HepG2 (cell line): ENCODE data around the gene FSD2. TPM values are rescaled to one million over a fixed set of nuclear protein-coding genes. Genes with fewer than 3 reads are reported as not detected.

Experiments used
- DZIP1 ChIP-seq: sonication (generic); formaldehyde crosslinking; IDR thresholded peaks from 2 replicates; pipeline ENCODE4 v1.5.0; 2020; ENCODE audit warnings: mild to moderate bottlenecking, missing genetic modification reagents
- KDM6A ChIP-seq: IDR thresholded peaks from 2 replicates; pipeline ENCODE4 v1.6.1; 2016; ENCODE audit warnings: low read depth
- MNT ChIP-seq: fragments of 450-650 bp; IDR thresholded peaks from 2 replicates; pipeline ENCODE4 v1.6.1; 2016
- POLR2AphosphoS5 ChIP-seq: IDR thresholded peaks from 2 replicates; pipeline ENCODE4 v1.6.1; 2012; ENCODE audit warnings: low read depth, low read length
- SIN3A ChIP-seq: IDR thresholded peaks from 2 replicates; pipeline ENCODE4 v1.6.1; 2011; ENCODE audit warnings: low read depth, mild to moderate bottlenecking, control low read depth, low read length, borderline replicate concordance
- SPEN ChIP-seq: sonication (generic); formaldehyde crosslinking; IDR thresholded peaks from 2 replicates; pipeline ENCODE4 v1.5.1; 2020; ENCODE audit warnings: low read depth, mild to moderate bottlenecking, missing genetic modification reagents
- WIZ ChIP-seq: sonication (generic); formaldehyde crosslinking; IDR thresholded peaks from 2 replicates; pipeline ENCODE4 v1.5.1; 2020; ENCODE audit warnings: mild to moderate bottlenecking, missing genetic modification reagents
- ZBTB14 ChIP-seq: sonication (generic); formaldehyde crosslinking; IDR thresholded peaks from 2 replicates; pipeline ENCODE4 v1.4.0; 2020; ENCODE audit warnings: missing genetic modification reagents
- ZBTB34 ChIP-seq: sonication (generic); formaldehyde crosslinking; IDR thresholded peaks from 2 replicates; pipeline ENCODE4 v1.8.0; 2022; ENCODE audit warnings: mild to moderate bottlenecking, missing genetic modification reagents
- ZBTB38 ChIP-seq: sonication (generic); formaldehyde crosslinking; IDR thresholded peaks from 2 replicates; pipeline ENCODE4 v1.5.1; 2020; ENCODE audit warnings: mild to moderate bottlenecking, missing genetic modification reagents
- ZHX2 ChIP-seq, 2 experiments: sonication (generic) in 1 of 2; formaldehyde crosslinking in 1 of 2; IDR thresholded peaks; 2 replicates each; pipeline versions ENCODE4 v1.6.1 to v1.9.0; 2014 to 2022; ENCODE audit warnings: antibody characterized with exemption in 1 of 2, borderline replicate concordance in 1 of 2, inconsistent platforms in 1 of 2, low read depth in 1 of 2, missing genetic modification reagents in 1 of 2
- ZNF629 ChIP-seq: sonication (generic); formaldehyde crosslinking; conservative IDR thresholded peaks from 2 replicates; pipeline ENCODE4 v1.5.0; 2020; ENCODE audit warnings: missing genetic modification reagents
- ZNF780A ChIP-seq: sonication (generic); formaldehyde crosslinking; IDR thresholded peaks from 2 replicates; pipeline ENCODE4 v1.8.0; 2022; ENCODE audit warnings: mild to moderate bottlenecking, missing genetic modification reagents, moderate library complexity
- polyA plus RNA-seq, 8 experiments: library from polyadenylated mRNA; depleted of rRNA in 3 of 8; stranded (reverse) in 7 of 8; unstranded in 1 of 8; fragments of >200 nt; fragmentation: Illumina TruSeq in 4 of 8; extraction: Trizol in 4 of 8; gene quantifications; 2 replicates each; pipeline versions ENCODE4 v1.2.1 to v1.2.3, GENCODE V29; 2011 to 2016; ENCODE audit warnings: low read depth in 4 of 8, missing spikeins in 1 of 8, mixed read lengths in 1 of 8; ENCODE audit not compliant: insufficient read depth in 1 of 8
- total RNA-seq, 5 experiments: library from RNA; depleted of rRNA; stranded (reverse); fragments of >200 nt; fragmentation: Illumina TruSeq; extraction: Trizol; gene quantifications; 2 replicates each; pipeline ENCODE4 v1.2.3, GENCODE V29; 2016; ENCODE audit warnings: low read depth in 1 of 5

The FSD2 gene
- total and polyA plus RNA-seq, 2 of the 13 experiments (the other 11 are each of a cell fraction or from before 2014, with no cell fraction given) = not detected

GRCh38 chr15:82749951-82750830 is 55.7 kb downstream of the FSD2 start (continued):
- TF ChIP-seq ZHX2 (IDR thresholded peaks at IDR 0.05; ENCODE audit: low read depth) (no peak; the same call in 1 of the 2 replicates), ZHX2 (CRISPR knock-in tag; IDR thresholded peaks at IDR 0.05; ENCODE audit: borderline replicate concordance) (no peak), ZBTB14 (no peak), ZBTB34 (CRISPR knock-in tag) (peak; percentile 75), KDM6A (CRISPR knock-in tag) (no peak), MNT (peak; percentile 82), SIN3A (peak; percentile 53; the same call in 1 of the 2 replicates), ZNF780A (no peak), ZNF629 (CRISPR knock-in tag) (no peak), WIZ (CRISPR knock-in tag) (peak; percentile 21; the same call in 1 of the 2 replicates), SPEN (CRISPR knock-in tag) (peak; percentile 96), DZIP1 (CRISPR knock-in tag) (peak; percentile 85), ZBTB38 (CRISPR knock-in tag) (peak; percentile 87), POLR2AphosphoS5 (peak; percentile 97)
